GM12865 (cell line): ENCODE results near the gene YTHDF1.

ENCODE experiments used
- DNase-seq: peaks from one replicate; pipeline ENCODE4 v3.0.0; 2010; ENCODE audit warnings: low read depth
- H3K4me3 ChIP-seq: 2 replicates; pipeline ENCODE4 v1.5.1; 2011; ENCODE audit warnings: mild to moderate bottlenecking, low read depth, low read length, control low read depth
- TF ChIP-seq, protein P1 (sequence below): IDR thresholded peaks from 2 replicates; pipeline ENCODE4 v1.5.1; 2011; ENCODE audit warnings: low read length, control low read depth, low read depth, inconsistent platforms; ENCODE audit not compliant: insufficient read depth; ENCODE audit errors: missing control alignments

Gene YTHDF1

GRCh38 chr20:63177785-63178445 is 38.0 kb downstream of the YTHDF1 start:
- H3K4me3 ChIP-seq, result no peak overlapping the region
- DNase-seq, result no peak
- TF ChIP-seq, protein P1, sequence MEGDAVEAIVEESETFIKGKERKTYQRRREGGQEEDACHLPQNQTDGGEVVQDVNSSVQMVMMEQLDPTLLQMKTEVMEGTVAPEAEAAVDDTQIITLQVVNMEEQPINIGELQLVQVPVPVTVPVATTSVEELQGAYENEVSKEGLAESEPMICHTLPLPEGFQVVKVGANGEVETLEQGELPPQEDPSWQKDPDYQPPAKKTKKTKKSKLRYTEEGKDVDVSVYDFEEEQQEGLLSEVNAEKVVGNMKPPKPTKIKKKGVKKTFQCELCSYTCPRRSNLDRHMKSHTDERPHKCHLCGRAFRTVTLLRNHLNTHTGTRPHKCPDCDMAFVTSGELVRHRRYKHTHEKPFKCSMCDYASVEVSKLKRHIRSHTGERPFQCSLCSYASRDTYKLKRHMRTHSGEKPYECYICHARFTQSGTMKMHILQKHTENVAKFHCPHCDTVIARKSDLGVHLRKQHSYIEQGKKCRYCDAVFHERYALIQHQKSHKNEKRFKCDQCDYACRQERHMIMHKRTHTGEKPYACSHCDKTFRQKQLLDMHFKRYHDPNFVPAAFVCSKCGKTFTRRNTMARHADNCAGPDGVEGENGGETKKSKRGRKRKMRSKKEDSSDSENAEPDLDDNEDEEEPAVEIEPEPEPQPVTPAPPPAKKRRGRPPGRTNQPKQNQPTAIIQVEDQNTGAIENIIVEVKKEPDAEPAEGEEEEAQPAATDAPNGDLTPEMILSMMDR, result no peak

DNA sequence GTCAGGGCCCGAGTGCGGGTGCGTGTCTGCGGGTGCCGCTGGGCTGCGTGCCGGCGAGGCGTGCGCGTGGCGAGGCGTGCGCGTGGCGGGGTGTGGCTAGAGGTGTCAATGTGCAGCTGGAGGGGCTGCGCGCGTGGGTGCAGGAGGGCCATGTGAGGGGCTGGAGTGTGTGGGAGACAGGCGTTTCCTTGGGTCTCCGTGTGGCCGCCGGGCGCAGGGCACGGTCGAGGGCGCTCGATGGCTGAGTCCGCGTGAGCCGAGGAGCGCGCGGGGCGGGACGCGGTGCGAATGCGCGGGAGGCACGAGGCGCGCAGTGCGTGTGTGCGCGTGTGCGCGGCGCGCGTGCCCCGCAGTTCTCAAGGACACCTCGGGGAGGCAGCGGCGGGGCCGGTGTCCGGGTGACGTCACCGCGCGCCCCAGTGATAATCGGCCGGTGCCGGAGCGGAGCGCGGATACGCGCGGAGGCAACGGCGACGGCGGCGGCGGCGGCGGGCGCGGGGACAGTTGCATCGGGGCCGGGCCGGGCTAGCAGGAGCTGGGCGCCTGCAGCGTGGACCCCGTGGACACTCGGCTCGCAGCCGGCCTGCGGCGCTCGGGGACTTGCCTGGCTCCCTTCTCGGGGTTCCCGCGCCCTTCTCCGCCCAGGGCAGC is 38.7 kb downstream of the YTHDF1 start:
- peak; percentile 18 for DNase-seq
- no peak overlapping the region for H3K4me3 ChIP-seq
- TF ChIP-seq, protein P1, result no peak

DNA sequence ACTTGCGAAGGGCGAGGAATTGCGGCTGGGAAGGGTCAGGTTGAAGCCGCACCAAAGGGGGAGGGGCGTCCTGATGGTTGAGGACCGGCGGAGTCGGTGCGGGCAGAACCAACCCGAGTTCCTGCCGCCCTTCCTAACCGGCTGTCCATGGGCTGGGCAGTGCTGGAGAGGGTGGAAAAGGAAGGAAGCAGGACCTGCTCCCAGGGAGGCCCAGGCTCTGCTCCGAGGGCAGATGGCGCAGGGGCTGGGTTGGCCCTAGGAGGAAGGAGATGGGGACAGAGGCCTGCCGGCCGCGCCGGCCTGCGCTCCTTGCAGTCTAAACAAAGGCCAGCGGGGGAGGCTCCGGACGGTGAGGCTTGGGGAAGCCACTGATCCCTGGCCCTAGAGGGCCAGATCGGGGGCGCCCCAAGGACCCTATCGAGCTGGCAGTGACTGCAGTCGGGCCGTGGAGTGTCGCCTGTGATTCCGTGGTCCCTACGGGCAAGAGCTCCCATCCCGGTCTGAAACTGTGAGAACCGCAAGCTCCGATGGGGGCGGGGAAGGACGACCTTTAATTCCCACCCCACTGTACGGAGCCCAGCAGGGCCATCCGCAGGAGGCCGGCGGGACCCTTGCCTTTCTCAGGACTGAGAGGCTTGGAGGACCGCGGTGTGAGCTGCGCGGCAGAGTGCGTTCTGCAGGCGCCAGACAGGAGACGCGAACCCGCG is 39.4 kb downstream of the YTHDF1 start:
- TF ChIP-seq, protein P1, result no peak
- no peak for DNase-seq
- no peak overlapping the region for H3K4me3 ChIP-seq

- no peak overlapping the region for H3K4me3 ChIP-seq
These were observed 39.9 kb downstream of the YTHDF1 start for GRCh38 chr20:63176034-63176426.

DNA sequence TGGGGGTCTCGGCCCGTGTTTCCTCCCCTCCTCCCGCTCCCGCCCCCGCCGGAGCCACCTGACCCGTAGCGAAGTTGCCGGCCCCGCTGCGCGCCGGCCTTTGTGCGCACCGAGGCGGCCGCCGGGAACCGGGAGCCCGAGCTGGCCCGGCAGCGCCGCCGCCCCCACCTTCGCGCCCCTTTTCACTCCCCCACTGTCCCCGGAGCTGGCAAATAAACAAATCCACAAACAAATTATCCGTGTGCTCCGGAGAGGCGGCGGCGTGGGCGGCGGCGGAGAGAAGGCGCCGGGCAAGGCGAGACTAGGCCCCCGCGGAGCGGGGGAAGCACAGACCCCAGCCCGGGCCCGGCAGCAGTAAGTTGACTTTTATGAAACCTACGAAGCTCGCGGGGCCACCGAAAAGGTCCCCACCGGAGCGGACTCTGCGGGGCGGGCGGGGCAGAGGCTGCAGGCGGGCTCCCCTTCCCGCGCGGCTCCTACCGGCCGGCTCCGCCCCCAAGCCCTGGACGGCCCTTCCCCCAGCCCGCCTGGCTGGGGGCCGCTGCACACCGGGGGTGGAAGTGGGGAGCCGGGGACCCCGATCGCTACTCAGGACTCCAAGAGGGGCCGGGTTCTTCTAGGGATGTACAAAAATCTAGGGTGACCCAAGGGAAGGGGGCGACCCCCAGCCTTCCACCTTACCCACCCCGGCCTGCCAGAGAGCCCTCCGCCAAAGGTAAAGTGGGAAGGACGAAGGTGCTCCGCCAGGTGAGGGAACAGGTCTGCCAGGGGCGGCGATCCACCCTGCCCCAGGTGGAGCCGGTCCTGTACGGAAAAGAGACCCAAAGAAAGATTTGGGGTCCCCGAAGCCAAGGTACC is 40.7 kb downstream of the YTHDF1 start:
- H3K4me3 ChIP-seq, result no peak overlapping the region
- DNase-seq, result no peak
- TF ChIP-seq, protein P1, result no peak

More at GRCh38 chr20:63176034-63176426, 39.9 kb downstream of the YTHDF1 start:
- no peak for DNase-seq
- TF ChIP-seq, protein P1, result no peak

DNA sequence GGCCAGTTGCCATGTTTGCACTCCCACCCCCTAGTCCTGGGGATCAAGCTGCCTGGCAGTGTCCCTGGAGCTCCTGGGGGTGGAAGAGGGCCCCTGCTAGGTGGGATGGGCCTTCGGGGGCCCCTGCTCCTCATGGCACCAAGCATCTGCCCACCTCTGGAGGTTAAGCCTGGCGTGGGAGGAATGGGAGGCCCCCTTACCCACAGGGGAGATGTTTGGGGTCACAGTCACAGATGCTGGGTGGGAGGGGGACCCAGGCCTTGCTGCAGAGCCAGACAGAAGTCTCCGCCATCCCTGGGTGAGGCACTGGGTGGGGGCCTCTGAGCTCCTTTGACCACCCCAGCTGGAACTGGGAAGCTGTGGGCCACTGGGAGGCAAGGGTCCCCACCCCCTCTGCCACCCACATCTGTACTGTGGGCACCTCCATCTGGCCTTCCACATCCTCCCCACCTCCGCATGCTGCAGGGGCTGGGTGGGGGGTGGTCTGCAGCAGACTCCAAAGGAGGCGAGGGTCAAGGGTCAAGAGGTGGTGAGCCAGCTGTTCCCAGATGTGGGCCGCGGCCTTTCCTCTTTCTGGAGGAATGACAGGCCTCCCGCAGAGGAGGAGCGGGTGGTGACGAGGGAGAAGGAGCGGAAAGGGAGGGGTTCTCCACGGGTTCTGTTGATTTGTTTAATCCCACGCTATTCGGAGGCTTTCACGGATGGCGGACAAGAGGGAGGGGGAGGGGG is 41.5 kb downstream of the YTHDF1 start:
- TF ChIP-seq, protein P1, result no peak
- no peak for DNase-seq
- no peak overlapping the region for H3K4me3 ChIP-seq
